ENCODE results near the gene LMTK2. TPM values are rescaled to one million over a fixed set of nuclear protein-coding genes. Genes with fewer than 3 reads are reported as not detected.

LMTK2 gene
- polyA plus RNA-seq, 1 donor = 8.3 TPM

GRCh38 chr7:98222533-98223195 is 116.0 kb downstream of the LMTK2 start:
- no peak for DNase-seq

GRCh38 chr7:98223351-98223897 is 116.8 kb downstream of the LMTK2 start:
- DNase-seq = no peak

- no peak for DNase-seq
Observed at GRCh38 chr7:98223898-98224700, 117.4 kb downstream of the LMTK2 start.

GRCh38 chr7:98224701-98225181 is 118.1 kb downstream of the LMTK2 start:
- DNase-seq = no peak

GRCh38 chr7:98225913-98226614 is 119.4 kb downstream of the LMTK2 start:
- DNase-seq = no peak

GRCh38 chr7:98227939-98228338 is 121.3 kb downstream of the LMTK2 start:
- no peak for DNase-seq

GRCh38 chr7:98228801-98229200 is 122.1 kb downstream of the LMTK2 start:
- DNase-seq = no peak

- no peak for DNase-seq
Observed at GRCh38 chr7:98229441-98229840, 122.8 kb downstream of the LMTK2 start.

- no peak for DNase-seq
Observed at GRCh38 chr7:98229991-98230745, 123.5 kb downstream of the LMTK2 start.

GRCh38 chr7:98230746-98231471 is 124.2 kb downstream of the LMTK2 start:
- no peak for DNase-seq

GRCh38 chr7:98231493-98232262 is 125.0 kb downstream of the LMTK2 start:
- DNase-seq = no peak

- no peak for DNase-seq
Observed at GRCh38 chr7:98232263-98232585, 125.6 kb downstream of the LMTK2 start.

- DNase-seq = no peak
Observed at GRCh38 chr7:98232799-98233198, 126.1 kb downstream of the LMTK2 start.

- DNase-seq = no peak
Observed at GRCh38 chr7:98233219-98234070, 126.8 kb downstream of the LMTK2 start.

GRCh38 chr7:98234429-98235147 is 127.9 kb downstream of the LMTK2 start:
- DNase-seq = no peak

- no peak for DNase-seq
Observed at GRCh38 chr7:98235901-98236300, 129.2 kb downstream of the LMTK2 start.

- DNase-seq = no peak
Observed at GRCh38 chr7:98236355-98237185, 129.9 kb downstream of the LMTK2 start.

- no peak for DNase-seq
Observed at GRCh38 chr7:98238076-98238475, 131.4 kb downstream of the LMTK2 start.

All from hindlimb muscle (tissue), 1 donor.